Fibroblast of the aortic adventitia (primary cell): ENCODE measurements around the gene TEX261. TPM values are rescaled to one million over a fixed set of nuclear protein-coding genes. Genes with fewer than 3 reads are reported as not detected.
A peak's percentile ranks its signal among the peaks of the same experiment; 100 is the strongest.

Source experiments
- DNase-seq: peaks from one replicate; pipeline ENCODE4 v3.0.0-alpha.2; 2010; ENCODE audit warnings: low read depth
- H3K4me3 ChIP-seq: 2 replicates; pipeline ENCODE4 v1.5.1; 2011; ENCODE audit warnings: low read depth, mild to moderate bottlenecking, control low read depth, low read length, moderate library complexity
- CTCF ChIP-seq: IDR thresholded peaks from 2 replicates; pipeline ENCODE4 v1.5.1; 2011; ENCODE audit warnings: mild to moderate bottlenecking, low read length, control low read depth, inconsistent platforms; ENCODE audit not compliant: insufficient read depth
- total RNA-seq: library from RNA; depleted of rRNA; stranded (reverse); fragments of >200 nt; gene quantifications from 2 replicates; pipeline ENCODE4 v1.2.3, GENCODE V29; 2012; ENCODE audit warnings: low replicate concordance

Gene TEX261
- total RNA-seq, 1 donor = 44.2 TPM

GRCh38 chr2:70966681-70967080 is 28.0 kb downstream of the TEX261 start:
- DNase-seq = no peak
- no peak for TF ChIP-seq CTCF
- no peak overlapping the region for H3K4me3 ChIP-seq

GRCh38 chr2:70965506-70965905 is 29.2 kb downstream of the TEX261 start:
- no peak for TF ChIP-seq CTCF
- H3K4me3 ChIP-seq = no peak overlapping the region
- no peak for DNase-seq

GRCh38 chr2:70964596-70965386 is 29.9 kb downstream of the TEX261 start:
- peak overlapping the region; percentile 66 for H3K4me3 ChIP-seq
- DNase-seq = peak; percentile 66
- peak; percentile 77 for TF ChIP-seq CTCF

GRCh38 chr2:70964133-70964532 is 30.5 kb downstream of the TEX261 start:
- no peak for DNase-seq
- H3K4me3 ChIP-seq = no peak overlapping the region
- no peak for TF ChIP-seq CTCF

GRCh38 chr2:70962885-70963878 is 31.5 kb downstream of the TEX261 start:
- no peak for TF ChIP-seq CTCF
- H3K4me3 ChIP-seq = no peak overlapping the region
- no peak for DNase-seq

- H3K4me3 ChIP-seq = no peak overlapping the region
- TF ChIP-seq CTCF = no peak
- no peak for DNase-seq
Measured at GRCh38 chr2:70962211-70962884, 32.3 kb downstream of the TEX261 start.
